ENCODE measurements around the gene CPLX4. TPM values are rescaled to one million over a fixed set of nuclear protein-coding genes. Genes with fewer than 3 reads are reported as not detected.
A peak's percentile ranks its signal among the peaks of the same experiment; 100 is the strongest.

The CPLX4 gene
- total RNA-seq (2014; rRNA removed; shearing (Covaris generic)): not detected in 2 replicates
- polyA plus RNA-seq (2016; fragmentation: Nextera tagmentation; extraction: Ambion mirVana): not detected in 2 replicates

DNA sequence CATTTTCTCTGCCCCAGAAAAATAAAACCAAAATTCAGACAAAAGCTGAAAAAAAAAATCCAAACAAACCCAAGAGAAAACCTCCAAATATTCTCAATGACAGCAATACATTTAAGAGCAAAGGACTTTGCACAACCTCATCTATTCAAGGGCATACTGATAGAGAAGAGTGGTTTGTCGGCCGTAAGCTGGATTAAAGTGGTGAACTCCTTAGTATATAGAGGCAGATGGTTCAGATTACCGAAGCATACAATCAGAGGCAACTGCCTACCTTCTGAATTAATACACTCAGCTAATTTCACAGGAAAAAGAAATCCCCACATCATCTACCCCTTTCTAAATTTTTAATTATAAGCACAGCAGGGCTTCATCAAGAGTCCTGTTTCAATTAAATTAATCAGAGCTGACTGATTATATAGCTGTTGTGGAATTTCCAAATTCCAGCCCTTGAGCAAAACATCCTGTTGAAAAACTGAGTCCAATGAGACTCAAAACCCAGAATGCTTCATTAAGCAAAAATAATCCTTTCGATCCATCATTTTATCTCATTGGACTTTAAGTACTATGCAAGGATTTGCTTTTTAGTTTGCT lies at the start of gene CPLX4:
Gene CPLX4 (minus strand): TSS at position 190 of the 591 bp plus-strand sequence. CDS start 187 bp downstream, at position 3.
- in situ Hi-C loops (cut with MboI): no loop called here
- Histone ChIP-seq H3K9ac (no peak within 1 kb of the TSS), H3K79me2 (ENCODE audit: insufficient read depth) (no peaks in the 10 kb centered on the region), H3K27me3 (replicated peaks; ENCODE audit: insufficient read depth) (peaks cover 33% of the 10 kb centered on the region), H3K4me2 (ENCODE audit: unreplicated experiment) (no peak within 1 kb of the TSS), H4K20me1 (ENCODE audit: insufficient read depth) (no peaks in the 10 kb centered on the region), H3K9me3 (ENCODE audit: low read depth) (no peaks in the 10 kb centered on the region), H3K27ac (no peak within 1 kb of the TSS), H3K4me1 (ENCODE audit: insufficient read depth) (no peaks in the 10 kb centered on the region), H2AFZ (no peak within 1 kb of the TSS), H3K36me3 (ENCODE audit: low read depth) (no peaks in the 10 kb centered on the region), H3F3A (ENCODE audit: insufficient read depth) (no peaks in the 10 kb centered on the region), H3K9me2 (ENCODE audit: insufficient read depth) (no peaks in the 10 kb centered on the region), H3K4me3 (no peak within 1 kb of the TSS)
- DNase-seq: no peak
- TF ChIP-seq EZH2 (IDR thresholded peaks at IDR 0.05; ENCODE audit: insufficient read depth, poor library complexity, severe bottlenecking) (no peak), EZH2phosphoT487 (IDR thresholded peaks at IDR 0.05; ENCODE audit: insufficient read depth, low read depth) (no peak)
- 69 to 74% methylated on average over 4 of the region's 4 CpGs for WGBS, 2 experiments (ENCODE audit: low coverage in 1 of 2, low lambda C conversion rate in 2 of 2, missing lambda C conversion rate in 2 of 2)

DNA sequence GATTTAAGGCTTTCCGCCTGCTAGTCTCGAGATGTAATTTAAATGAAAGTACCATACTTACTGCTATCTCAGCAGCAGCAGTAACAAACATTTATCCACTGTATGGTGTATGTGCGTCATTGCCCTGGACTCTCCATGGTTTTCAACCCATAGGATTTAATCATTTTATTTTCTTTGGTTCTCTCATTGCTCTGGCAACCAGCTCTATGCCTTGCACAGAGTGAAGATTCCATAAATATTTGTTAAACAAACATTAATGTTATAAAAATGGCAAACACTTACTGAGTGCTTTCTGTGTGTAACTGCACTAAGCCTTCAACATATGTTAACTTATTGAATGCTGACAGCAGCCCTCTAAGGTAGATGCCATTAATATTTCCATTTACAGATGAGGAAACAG lies 41.9 kb upstream of the CPLX4 start:
- TF ChIP-seq EZH2 (IDR thresholded peaks at IDR 0.05; ENCODE audit: insufficient read depth, poor library complexity, severe bottlenecking) (no peak), EZH2phosphoT487 (IDR thresholded peaks at IDR 0.05; ENCODE audit: insufficient read depth, low read depth) (no peak)
- Histone ChIP-seq H3K4me3 (no peak overlapping the region), H3K4me1 (ENCODE audit: insufficient read depth) (peaks cover 24% of the 10 kb centered on the region), H3K4me2 (ENCODE audit: unreplicated experiment) (no peak overlapping the region), H3K27ac (no peak overlapping the region), H3K36me3 (ENCODE audit: low read depth) (peaks cover 12% of the 10 kb centered on the region; the same call in 1 of the 2 replicates), H3K9me3 (ENCODE audit: low read depth) (no peaks in the 10 kb centered on the region), H3K9ac (no peak overlapping the region), H3F3A (ENCODE audit: insufficient read depth) (peaks cover 9% of the 10 kb centered on the region), H3K79me2 (ENCODE audit: insufficient read depth) (peaks cover 42% of the 10 kb centered on the region), H3K9me2 (ENCODE audit: insufficient read depth) (no peaks in the 10 kb centered on the region), H3K27me3 (replicated peaks; ENCODE audit: insufficient read depth) (0 out of 2 replicates have a peak, but pooled peaks cover 8% of the 10 kb centered on the region), H4K20me1 (ENCODE audit: insufficient read depth) (peaks cover 14% of the 10 kb centered on the region), H2AFZ (no peak overlapping the region)
- no peak for DNase-seq
- in situ Hi-C loops (cut with MboI): no loop called here
- WGBS, 2 experiments (ENCODE audit: low coverage in 1 of 2, low lambda C conversion rate in 2 of 2, missing lambda C conversion rate in 2 of 2): 97 to 99% methylated on average over 3 of the region's 3 CpGs

DNA sequence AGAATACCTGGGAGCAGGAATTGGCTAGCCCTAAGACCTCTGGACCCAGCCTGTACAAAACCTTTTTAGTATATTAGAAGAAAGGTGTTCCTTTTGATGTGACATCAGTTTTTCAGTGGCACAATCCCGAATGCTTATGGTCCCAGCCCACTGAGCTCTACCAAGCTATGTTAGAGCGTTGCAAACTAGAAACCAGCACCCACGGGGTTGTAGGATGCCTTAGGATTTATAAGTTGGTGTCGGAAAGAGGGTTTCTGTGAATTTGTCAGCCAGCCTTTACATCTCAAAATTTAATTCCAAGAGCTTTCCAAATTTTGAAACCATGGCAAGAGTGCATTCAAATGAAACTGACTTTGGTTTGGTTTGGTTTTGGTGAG lies 41.1 kb upstream of the CPLX4 start:
- Histone ChIP-seq H2AFZ (peak overlapping the region; percentile 91), H3K4me3 (peak overlapping the region; percentile 96), H3K9me3 (ENCODE audit: low read depth) (no peaks in the 10 kb centered on the region), H3K36me3 (ENCODE audit: low read depth) (peaks cover 21% of the 10 kb centered on the region), H3K9me2 (ENCODE audit: insufficient read depth) (no peaks in the 10 kb centered on the region), H3K79me2 (ENCODE audit: insufficient read depth) (peaks cover 50% of the 10 kb centered on the region), H3K27me3 (replicated peaks; ENCODE audit: insufficient read depth) (0 out of 2 replicates have a peak, but pooled peaks cover under 1% of the 10 kb centered on the region), H4K20me1 (ENCODE audit: insufficient read depth) (peaks cover 14% of the 10 kb centered on the region), H3K27ac (no peak overlapping the region), H3K4me2 (ENCODE audit: unreplicated experiment) (peak overlapping the region; percentile 88), H3K4me1 (ENCODE audit: insufficient read depth) (peaks cover 32% of the 10 kb centered on the region), H3F3A (ENCODE audit: insufficient read depth) (peaks cover 9% of the 10 kb centered on the region), H3K9ac (peak overlapping the region; percentile 59)
- TF ChIP-seq EZH2phosphoT487 (IDR thresholded peaks at IDR 0.05; ENCODE audit: insufficient read depth, low read depth) (no peak), EZH2 (IDR thresholded peaks at IDR 0.05; ENCODE audit: insufficient read depth, poor library complexity, severe bottlenecking) (no peak)
- DNase-seq: no peak
- WGBS, 2 experiments (ENCODE audit: low coverage in 1 of 2, low lambda C conversion rate in 2 of 2, missing lambda C conversion rate in 2 of 2): 0 to 5% methylated on average over 4 of the region's 4 CpGs
- in situ Hi-C loops (cut with MboI): no loop called here

DNA sequence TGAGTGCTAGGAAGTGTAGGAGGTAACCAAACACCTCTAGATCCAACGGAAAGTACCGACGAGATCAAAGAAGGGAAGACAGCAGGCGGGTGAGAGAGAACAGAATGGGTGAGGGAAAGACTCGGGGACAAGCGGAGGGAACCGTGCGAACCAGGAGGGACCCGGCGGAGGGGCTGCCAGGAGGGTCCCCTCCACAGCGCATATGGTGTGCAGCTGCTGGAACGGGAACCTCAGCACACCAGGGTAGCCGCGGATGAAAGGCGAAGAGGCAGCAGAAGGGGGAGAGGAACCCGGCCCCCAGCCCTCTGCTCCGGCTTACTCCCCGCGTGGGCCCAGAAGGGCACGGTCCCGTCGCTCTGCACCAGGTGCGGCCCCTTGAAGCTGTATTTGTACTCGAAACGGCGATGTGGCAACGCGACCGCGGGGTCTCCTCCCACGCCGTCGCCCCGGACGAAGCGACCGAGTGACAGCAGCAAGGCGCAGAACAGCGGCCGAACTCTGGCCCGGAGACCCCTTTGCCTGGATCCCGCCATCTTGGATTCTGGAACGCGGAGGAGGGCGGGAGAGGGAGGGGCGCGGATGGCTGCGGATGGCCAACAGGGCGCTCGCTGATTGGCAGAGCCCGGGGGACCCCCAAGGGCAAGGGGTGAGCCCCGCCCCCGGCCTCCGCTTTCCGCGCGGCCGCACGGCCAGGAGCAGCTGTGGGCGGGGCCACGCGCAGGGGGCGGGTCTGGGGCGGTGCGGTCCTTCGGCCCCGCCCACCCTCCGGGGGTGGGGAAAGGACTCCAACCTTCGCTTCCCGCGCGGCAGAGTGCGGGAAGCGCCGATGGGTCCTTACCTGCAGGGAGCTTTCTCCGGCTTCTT lies 40.5 kb upstream of the CPLX4 start, which contains the start of gene LMAN1:
Gene LMAN1 (minus strand): TSS at position 554 of the 864 bp plus-strand sequence. CDS start 21 bp downstream, at position 533.
- Histone ChIP-seq H3K9ac (peak within 1 kb of the TSS; percentile 100), H3K36me3 (ENCODE audit: low read depth) (peaks cover 27% of the 10 kb centered on the region), H3K9me2 (ENCODE audit: insufficient read depth) (no peaks in the 10 kb centered on the region), H3K4me1 (ENCODE audit: insufficient read depth) (peaks cover 35% of the 10 kb centered on the region), H3K79me2 (ENCODE audit: insufficient read depth) (peaks cover 56% of the 10 kb centered on the region), H4K20me1 (ENCODE audit: insufficient read depth) (peaks cover 14% of the 10 kb centered on the region), H3K27me3 (replicated peaks; ENCODE audit: insufficient read depth) (no peaks in the 10 kb centered on the region), H3K27ac (peak within 1 kb of the TSS; percentile 92), H3K9me3 (ENCODE audit: low read depth) (no peaks in the 10 kb centered on the region), H2AFZ (peak within 1 kb of the TSS; percentile 91), H3K4me2 (ENCODE audit: unreplicated experiment) (peak within 1 kb of the TSS; percentile 88), H3F3A (ENCODE audit: insufficient read depth) (peaks cover 9% of the 10 kb centered on the region), H3K4me3 (peak within 1 kb of the TSS; percentile 96)
- DNase-seq: peak; percentile 98
- whole genome bisulfite sequencing, 2 experiments (ENCODE audit: low coverage in 1 of 2, low lambda C conversion rate in 2 of 2, missing lambda C conversion rate in 2 of 2): 1 to 2% methylated on average over 53 to 61 of the region's 76 CpGs
- in situ Hi-C loops (cut with MboI): no loop called here
- no peak for TF ChIP-seq EZH2phosphoT487 (IDR thresholded peaks at IDR 0.05; ENCODE audit: insufficient read depth, low read depth)
- no peak for TF ChIP-seq EZH2 (IDR thresholded peaks at IDR 0.05; ENCODE audit: insufficient read depth, poor library complexity, severe bottlenecking)
